K562 (cell line): ENCODE data around the gene MIEF2. TPM values are rescaled to one million over a fixed set of nuclear protein-coding genes. Genes with fewer than 3 reads are reported as not detected.

Experiments used
- BRCA1 ChIP-seq, 2 experiments: fragments of 450-650 bp in 1 of 2; sonication (generic) in 1 of 2; formaldehyde crosslinking in 1 of 2; IDR thresholded peaks; 2 replicates each; pipeline versions ENCODE4 v1.5.0 to v1.6.1; 2017 to 2020; ENCODE audit warnings: mild to moderate bottlenecking in 1 of 2, missing genetic modification reagents in 1 of 2
- BRF1 ChIP-seq: IDR thresholded peaks from 3 replicates; pipeline ENCODE4 v1.6.1; 2011; ENCODE audit warnings: borderline replicate concordance, mild to moderate bottlenecking; ENCODE audit not compliant: insufficient read length; ENCODE audit errors: extremely low read depth
- CCNT2 ChIP-seq: IDR thresholded peaks from 2 replicates; pipeline ENCODE4 v1.6.1; 2011; ENCODE audit warnings: borderline replicate concordance, low read depth, mild to moderate bottlenecking, moderate library complexity, mixed read lengths, low read length; ENCODE audit not compliant: insufficient read length; ENCODE audit errors: extremely low read depth
- CREB1 ChIP-seq, 2 experiments: sonication (generic) in 1 of 2; formaldehyde crosslinking in 1 of 2; IDR thresholded peaks; 2 replicates each; pipeline versions ENCODE4 v1.6.1 to v1.8.0; 2012 to 2022; ENCODE audit warnings: inconsistent platforms in 1 of 2, mild to moderate bottlenecking in 1 of 2, missing genetic modification reagents in 1 of 2, moderate library complexity in 1 of 2
- DDX20 ChIP-seq: fragments of 450-650 bp; IDR thresholded peaks from 2 replicates; pipeline ENCODE4 v1.6.1; 2016; ENCODE audit warnings: missing genetic modification characterization, low read depth, mild to moderate bottlenecking, missing compliant biosample characterization, moderate library complexity
- FOXM1 ChIP-seq, 2 experiments: fragments of 450-650 bp in 1 of 2; sonication (generic) in 1 of 2; formaldehyde crosslinking in 1 of 2; IDR thresholded peaks; 2 replicates each; pipeline versions ENCODE4 v1.6.1 to v1.9.0; 2017 to 2022; ENCODE audit warnings: low read depth in 2 of 2, mild to moderate bottlenecking in 2 of 2, missing genetic modification reagents in 1 of 2, moderate library complexity in 1 of 2
- GABPA ChIP-seq: fragments of 200-800 bp; sonication (Bioruptor generic); conservative IDR thresholded peaks from 2 replicates; pipeline ENCODE4 v1.6.1; 2016; ENCODE audit warnings: low read depth, missing genetic modification characterization, missing compliant biosample characterization
- KDM2B ChIP-seq: fragments of 250-450 bp; sonication (Bioruptor Pico); IDR thresholded peaks from 2 replicates; pipeline ENCODE4 v1.8.0; 2021; ENCODE audit warnings: mild to moderate bottlenecking, moderate library complexity
- MTA1 ChIP-seq: fragments of 450-650 bp; IDR thresholded peaks from 2 replicates; pipeline ENCODE4 v1.6.1; 2017; ENCODE audit warnings: borderline replicate concordance
- NCOA6 ChIP-seq: fragments of 450-650 bp; IDR thresholded peaks from 2 replicates; pipeline ENCODE4 v1.6.1; 2017; ENCODE audit warnings: mild to moderate bottlenecking
- POLR3A ChIP-seq: IDR thresholded peaks from 2 replicates; pipeline ENCODE4 v1.6.1; 2011; ENCODE audit warnings: borderline replicate concordance, mild to moderate bottlenecking, moderate library complexity; ENCODE audit not compliant: insufficient read length, insufficient read depth; ENCODE audit errors: extremely low read depth
- SIN3B ChIP-seq: fragments of 450-650 bp; IDR thresholded peaks from 2 replicates; pipeline ENCODE4 v1.6.1; 2017; ENCODE audit warnings: low read depth, mild to moderate bottlenecking, moderate library complexity
- SMC3 ChIP-seq: conservative IDR thresholded peaks from 2 replicates; pipeline ENCODE4 v1.6.1; 2011; ENCODE audit warnings: low read depth, low read length, improper control_type of control experiment; ENCODE audit not compliant: insufficient read depth
- XRCC4 ChIP-seq: IDR thresholded peaks from one replicate; pipeline ENCODE4 v1.6.1; 2011; ENCODE audit not compliant: insufficient read depth, insufficient read length; ENCODE audit errors: extremely low read depth
- ZFP1 ChIP-seq: fragments of 450-650 bp; formaldehyde crosslinking; IDR thresholded peaks from 2 replicates; pipeline ENCODE4 v1.4.0; 2020; ENCODE audit warnings: mild to moderate bottlenecking, mixed read lengths
- ZFP91 ChIP-seq: sonication (generic); formaldehyde crosslinking; IDR thresholded peaks from 2 replicates; pipeline ENCODE4 v1.8.0; 2022; ENCODE audit warnings: mild to moderate bottlenecking, missing genetic modification reagents
- ZHX1 ChIP-seq: fragments of 150-350 bp; conservative IDR thresholded peaks from 2 replicates; pipeline ENCODE4 v1.6.1; 2014; ENCODE audit warnings: low read length
- ZNF311 ChIP-seq: fragments of 250-450 bp; sonication (Bioruptor Pico); IDR thresholded peaks from 2 replicates; pipeline ENCODE4 v1.4.0; 2020; ENCODE audit warnings: mild to moderate bottlenecking, moderate library complexity
- polyA plus RNA-seq, 8 experiments: library from polyadenylated mRNA; depleted of rRNA in 4 of 8; stranded (reverse) in 5 of 8; unstranded in 3 of 8; fragments of >200 nt; fragmentation: Nextera tagmentation in 2 of 8; fragmentation: Illumina TruSeq in 1 of 8; extraction: Ambion mirVana in 2 of 8; extraction: Trizol in 1 of 8; gene quantifications; 2 replicates each; pipeline versions ENCODE4 v1.2.1 to v1.2.3, GENCODE V29; 2011 to 2014; ENCODE audit warnings: inconsistent platforms in 1 of 8, missing spikeins in 1 of 8
- total RNA-seq, 7 experiments: library from RNA; depleted of rRNA in 6 of 7; stranded (reverse); fragments of >200 nt in 6 of 7; fragmentation: Illumina TruSeq in 2 of 7; extraction: Trizol in 2 of 7; gene quantifications; 2 replicates each; pipeline versions ENCODE4 v1.2.1 to v1.2.3, GENCODE V29; 2011 to 2021; ENCODE audit warnings: low replicate concordance in 1 of 7
- TF ChIP-seq, protein P1 (sequence below), 2 experiments: fragments of 250-450 bp in 1 of 2; fragments of 450-650 bp in 1 of 2; sonication (Bioruptor Pico) in 1 of 2; IDR thresholded peaks; 2 replicates each; pipeline versions ENCODE4 v1.6.1 to v1.8.0; 2016 to 2021; ENCODE audit warnings: mild to moderate bottlenecking in 2 of 2, moderate library complexity in 2 of 2, missing compliant biosample characterization in 1 of 2, missing genetic modification characterization in 1 of 2
- TF ChIP-seq, protein P2 (sequence below): fragments of 450-650 bp; IDR thresholded peaks from 2 replicates; pipeline ENCODE4 v1.6.1; 2016; ENCODE audit warnings: missing biosample characterization, missing genetic modification characterization

The MIEF2 gene
- total and polyA plus RNA-seq, 9 of the 15 experiments (the other 6 are each of a cell fraction or from before 2014, with no cell fraction given): 0.10 to 8.2 (median 2.4) TPM

DNA sequence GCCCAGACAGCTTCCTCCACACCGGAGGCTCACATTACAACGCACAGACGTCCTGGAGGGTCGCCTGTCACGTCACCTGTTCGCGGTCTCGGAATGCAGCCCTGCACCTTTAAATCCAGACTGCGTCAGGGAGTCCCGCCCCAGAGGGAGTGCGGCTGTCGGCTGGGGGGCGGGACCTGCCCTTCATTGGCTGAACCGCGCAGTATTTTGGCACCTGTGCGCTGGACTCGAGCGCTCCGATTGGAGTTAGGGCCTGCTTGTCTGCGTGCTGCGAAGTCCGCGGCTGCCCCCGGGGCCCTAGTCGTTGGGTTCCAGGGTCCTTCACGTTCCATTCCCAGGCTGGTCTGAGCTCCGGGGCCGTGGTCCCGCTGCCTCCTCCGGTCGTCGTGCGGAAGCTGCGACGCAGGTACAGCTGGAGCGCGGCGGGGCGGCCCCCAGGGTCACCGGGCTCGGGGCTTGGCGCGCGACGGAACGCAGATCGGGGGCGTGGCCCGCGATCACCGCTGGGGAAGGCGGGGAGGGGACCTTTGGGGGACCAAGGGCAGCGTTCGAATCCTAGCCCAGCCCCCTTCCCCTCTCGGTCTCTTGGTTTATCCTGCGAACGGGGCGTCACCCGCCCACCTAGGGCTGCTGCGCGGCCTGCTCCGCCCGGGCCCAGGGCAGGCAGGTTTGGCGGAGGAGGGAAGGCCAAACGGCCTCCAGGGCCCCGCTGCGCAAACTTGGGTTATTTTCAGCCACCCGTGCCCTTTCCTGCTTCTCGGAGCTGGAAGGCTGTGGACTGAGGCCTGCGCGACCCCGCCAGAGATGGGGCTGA, at the start of gene MIEF2 (continued):
- TF ChIP-seq, protein P1, sequence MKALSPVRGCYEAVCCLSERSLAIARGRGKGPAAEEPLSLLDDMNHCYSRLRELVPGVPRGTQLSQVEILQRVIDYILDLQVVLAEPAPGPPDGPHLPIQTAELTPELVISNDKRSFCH (CRISPR knock-in tag; IDR thresholded peaks at IDR 0.05): no peak
- TF ChIP-seq, protein P1 (tag; IDR thresholded peaks at IDR 0.05): no peak
- TF ChIP-seq GABPA (no peak), CCNT2 (peak; percentile 19), SIN3B (no peak), XRCC4 (no peak), KDM2B (CRISPR knock-in tag) (no peak), FOXM1 (IDR thresholded peaks at IDR 0.05; ENCODE audit: low read depth) (peak; percentile 69; the same call in 1 of the 2 replicates), FOXM1 (CRISPR knock-in tag; IDR thresholded peaks at IDR 0.05; ENCODE audit: low read depth) (no peak), BRF1 (no peak), ZHX1 (no peak), POLR3A (no peak), MTA1 (no peak), ZFP91 (CRISPR knock-in tag) (peak; percentile 99), CREB1 (IDR thresholded peaks at IDR 0.05) (peak; percentile 47; the same call in 1 of the 2 replicates), CREB1 (CRISPR knock-in tag; IDR thresholded peaks at IDR 0.05) (peak; percentile 67; the same call in 1 of the 2 replicates), SMC3 (no peak), BRCA1 (IDR thresholded peaks at IDR 0.05) (no peak), BRCA1 (CRISPR knock-in tag; IDR thresholded peaks at IDR 0.05) (no peak), DDX20 (no peak), NCOA6 (no peak), ZFP1 (CRISPR knock-in tag) (no peak), ZNF311 (CRISPR knock-in tag) (no peak)
- TF ChIP-seq, protein P2, sequence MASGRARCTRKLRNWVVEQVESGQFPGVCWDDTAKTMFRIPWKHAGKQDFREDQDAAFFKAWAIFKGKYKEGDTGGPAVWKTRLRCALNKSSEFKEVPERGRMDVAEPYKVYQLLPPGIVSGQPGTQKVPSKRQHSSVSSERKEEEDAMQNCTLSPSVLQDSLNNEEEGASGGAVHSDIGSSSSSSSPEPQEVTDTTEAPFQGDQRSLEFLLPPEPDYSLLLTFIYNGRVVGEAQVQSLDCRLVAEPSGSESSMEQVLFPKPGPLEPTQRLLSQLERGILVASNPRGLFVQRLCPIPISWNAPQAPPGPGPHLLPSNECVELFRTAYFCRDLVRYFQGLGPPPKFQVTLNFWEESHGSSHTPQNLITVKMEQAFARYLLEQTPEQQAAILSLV (tag): no peak
